ENCODE results near the gene RUFY1. TPM values are rescaled to one million over a fixed set of nuclear protein-coding genes. Genes with fewer than 3 reads are reported as not detected.

RUFY1 gene
- total RNA-seq, 1 donor from 2014 or later: 85.2 TPM

Other genes with a start within 250 kb of the RUFY1 start
- 2.8 and 4.2 TPM in 2 replicates for gene ADAMTS2, start 205.1 kb upstream of the RUFY1 start, total RNA-seq
- gene HNRNPH1, start 73.1 kb downstream of the RUFY1 start, total RNA-seq: 283 and 735 TPM in 2 replicates
- not detected in 2 replicates for gene CBY3, start 130.5 kb downstream of the RUFY1 start, total RNA-seq
- gene CANX, start 148.4 kb downstream of the RUFY1 start, total RNA-seq: 755 and 1,435 TPM in 2 replicates
- gene MAML1, start 182.3 kb downstream of the RUFY1 start, total RNA-seq: 4.2 and 14.5 TPM in 2 replicates
- 0.80 TPM in 1 of 2 replicates, not detected in the other for gene LTC4S, start 243.4 kb downstream of the RUFY1 start, total RNA-seq